ENCODE results near the gene CCL4. TPM values are rescaled to one million over a fixed set of nuclear protein-coding genes. Genes with fewer than 3 reads are reported as not detected.
"Not testable (repeated sequence)": the region's sequence is repeated elsewhere in the genome, so short reads cannot be mapped to it uniquely, and the experiment has no call there.

CCL4 gene
- total RNA-seq, 1 donor from 2014 or later = not detected

DNA sequence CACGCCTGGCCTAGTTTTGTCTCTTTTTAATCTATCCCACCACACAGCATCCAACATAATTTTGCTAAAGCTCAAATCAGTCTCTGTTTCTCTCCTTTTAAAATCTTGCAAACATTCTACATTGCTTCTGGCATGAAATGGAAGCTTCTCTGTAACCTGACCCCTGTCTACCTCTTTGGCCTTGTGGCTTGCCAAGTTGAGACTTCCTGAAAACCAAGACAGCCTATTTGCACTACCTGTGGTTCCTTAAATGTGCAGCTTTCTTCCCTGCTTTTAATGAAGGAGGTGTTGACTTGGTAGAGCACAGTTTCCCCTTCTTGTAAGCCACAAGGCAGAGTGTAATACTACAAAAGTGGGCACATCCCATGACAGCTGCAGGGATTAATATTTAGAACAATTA lies 7.6 kb upstream of the CCL4 start:
- Mint-ChIP-seq H3K4me1 (ENCODE audit: low read depth) (no peaks in the 10 kb centered on the region), H3K27ac (no peak overlapping the region), H3K36me3 (ENCODE audit: insufficient read depth) (no peaks in the 10 kb centered on the region), H3K4me3 (ENCODE audit: low read depth) (no peak overlapping the region), H3K27me3 (peaks cover 6% of the 10 kb centered on the region), H3K9me3 (ENCODE audit: low read depth) (no peaks in the 10 kb centered on the region)
- DNase-seq (ENCODE audit: low spot score, unreplicated experiment) = no peak
- TF ChIP-seq CTCF (IDR thresholded peaks at IDR 0.05; ENCODE audit: unreplicated experiment) = no peak

GRCh38 chr17:36099004-36099403 lies 4.6 kb upstream of the CCL4 start:
- not testable (repeated sequence) for DNase-seq (ENCODE audit: low spot score, unreplicated experiment); H3K27ac Mint-ChIP-seq; H3K36me3 Mint-ChIP-seq (ENCODE audit: insufficient read depth); H3K4me1 Mint-ChIP-seq (ENCODE audit: low read depth); H3K27me3 Mint-ChIP-seq; H3K4me3 Mint-ChIP-seq (ENCODE audit: low read depth); H3K9me3 Mint-ChIP-seq (ENCODE audit: low read depth)

- not testable (repeated sequence) for H3K4me3 Mint-ChIP-seq (ENCODE audit: low read depth); DNase-seq (ENCODE audit: low spot score, unreplicated experiment); H3K36me3 Mint-ChIP-seq (ENCODE audit: insufficient read depth); H3K9me3 Mint-ChIP-seq (ENCODE audit: low read depth); H3K4me1 Mint-ChIP-seq (ENCODE audit: low read depth); H3K27ac Mint-ChIP-seq
- H3K27me3 Mint-ChIP-seq = peaks cover 23% of the 10 kb centered on the region
Observed at GRCh38 chr17:36104246-36104645, 619 bp downstream of the CCL4 start.

DNA sequence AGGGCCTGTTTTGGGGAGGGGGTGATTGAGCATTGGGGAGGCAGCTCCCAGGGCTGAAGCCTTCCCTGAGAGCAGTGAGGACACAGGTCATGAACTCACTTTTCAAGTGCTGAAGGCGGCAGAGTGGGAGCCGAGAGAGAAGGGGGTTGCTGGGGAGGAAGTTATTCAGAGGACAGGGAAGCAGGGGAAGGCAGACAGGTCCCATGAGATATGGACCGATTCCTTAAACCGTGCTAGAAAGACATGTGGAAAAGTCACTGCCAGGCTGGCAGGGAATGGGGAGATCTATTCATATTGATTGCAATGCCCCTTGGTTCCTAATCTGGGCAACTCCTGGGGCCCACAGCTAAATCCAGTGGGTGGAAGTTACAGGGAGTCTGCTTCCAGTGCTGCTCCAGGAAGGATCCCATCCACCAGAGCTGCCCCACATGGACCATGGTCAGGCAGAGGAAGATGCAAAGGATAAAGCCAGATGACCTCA lies 1.1 kb downstream of the CCL4 start:
- no peak overlapping the region for H3K27ac Mint-ChIP-seq
- no peak overlapping the region for H3K4me3 Mint-ChIP-seq (ENCODE audit: low read depth)
- peaks cover 2% of the 10 kb centered on the region for H3K4me1 Mint-ChIP-seq (ENCODE audit: low read depth)
- no peak for TF ChIP-seq CTCF (IDR thresholded peaks at IDR 0.05; ENCODE audit: unreplicated experiment)
- no peaks in the 10 kb centered on the region for H3K36me3 Mint-ChIP-seq (ENCODE audit: insufficient read depth)
- H3K27me3 Mint-ChIP-seq = peaks cover 23% of the 10 kb centered on the region
- H3K9me3 Mint-ChIP-seq (ENCODE audit: low read depth) = no peaks in the 10 kb centered on the region
- DNase-seq (ENCODE audit: low spot score, unreplicated experiment) = no peak

GRCh38 chr17:36105781-36106492 lies 2.3 kb downstream of the CCL4 start:
- no peak overlapping the region for H3K4me3 Mint-ChIP-seq (ENCODE audit: low read depth)
- H3K27ac Mint-ChIP-seq = no peak overlapping the region
- H3K36me3 Mint-ChIP-seq (ENCODE audit: insufficient read depth) = no peaks in the 10 kb centered on the region
- peaks cover 20% of the 10 kb centered on the region for H3K27me3 Mint-ChIP-seq
- H3K9me3 Mint-ChIP-seq (ENCODE audit: low read depth) = peaks cover under 1% of the 10 kb centered on the region
- H3K4me1 Mint-ChIP-seq (ENCODE audit: low read depth) = peaks cover 2% of the 10 kb centered on the region
- DNase-seq (ENCODE audit: low spot score, unreplicated experiment) = no peak
- TF ChIP-seq CTCF (IDR thresholded peaks at IDR 0.05; ENCODE audit: unreplicated experiment) = no peak

- H3K4me1 Mint-ChIP-seq (ENCODE audit: low read depth) = peaks cover 4% of the 10 kb centered on the region
- H3K4me3 Mint-ChIP-seq (ENCODE audit: low read depth) = no peak overlapping the region
- peaks cover 4% of the 10 kb centered on the region for H3K9me3 Mint-ChIP-seq (ENCODE audit: low read depth)
- H3K36me3 Mint-ChIP-seq (ENCODE audit: insufficient read depth) = no peaks in the 10 kb centered on the region
- DNase-seq (ENCODE audit: low spot score, unreplicated experiment) = no peak
- peaks cover 20% of the 10 kb centered on the region for H3K27me3 Mint-ChIP-seq
- H3K27ac Mint-ChIP-seq = no peak overlapping the region
- TF ChIP-seq CTCF (IDR thresholded peaks at IDR 0.05; ENCODE audit: unreplicated experiment) = no peak
Observed at GRCh38 chr17:36106493-36106835, 2.8 kb downstream of the CCL4 start.
